Peyer's patch (tissue), 4 donors: Measurements from ENCODE around the gene GALM.

Experiments used
- CTCF ChIP-seq, 6 experiments: fragments of 450-650 bp in 4 of 6; fragments of 200-600 bp in 2 of 6; sonication (generic) in 1 of 6; IDR thresholded peaks; one replicate each; pipeline ENCODE4 v1.5.1; 2017 to 2019; ENCODE audit warnings: antibody characterized with exemption in 6 of 6, mild to moderate bottlenecking in 3 of 6, moderate library complexity in 1 of 6
- POLR2A ChIP-seq, 2 donors: fragments of 450-650 bp; IDR thresholded peaks; one replicate each; pipeline ENCODE4 v1.5.1; 2017; ENCODE audit warnings: antibody characterized with exemption in 2 of 2, mild to moderate bottlenecking in 2 of 2, moderate library complexity in 2 of 2

GRCh38 chr2:38700881-38701458, 35.1 kb downstream of the GALM start:
- TF ChIP-seq POLR2A (IDR thresholded peaks at IDR 0.05) (no peak), CTCF (IDR thresholded peaks at IDR 0.05) (no peak)
